Mesendoderm (in vitro differentiated cells): ENCODE data around the gene NOXA1.

Source experiments
- DNase-seq: peaks from one replicate; pipeline ENCODE4 v3.0.0; 2013
- H2AK5ac ChIP-seq: 2 replicates; pipeline ENCODE4 v1.6.1; 2013; ENCODE audit warnings: low read length, inconsistent platforms
- H2BK120ac ChIP-seq: 2 replicates; pipeline ENCODE4 v1.6.1; 2013; ENCODE audit warnings: low read depth, mild to moderate bottlenecking, low read length, moderate library complexity, mixed read lengths
- H2BK15ac ChIP-seq: replicated peaks from 2 replicates; pipeline ENCODE4 v1.6.1; 2013; ENCODE audit warnings: low read depth, mild to moderate bottlenecking, moderate library complexity
- H2BK5ac ChIP-seq: 2 replicates; pipeline ENCODE4 v1.6.1; 2013; ENCODE audit warnings: low read length, inconsistent platforms
- H3K18ac ChIP-seq: 2 replicates; pipeline ENCODE4 v1.6.1; 2013; ENCODE audit warnings: mild to moderate bottlenecking, low read length, mixed read lengths
- H3K23ac ChIP-seq: one replicate; pipeline ENCODE4 v1.6.1; 2013; ENCODE audit warnings: low read length
- H3K27ac ChIP-seq: 2 replicates; pipeline ENCODE4 v1.5.1; 2013; ENCODE audit warnings: low read depth, mild to moderate bottlenecking, inconsistent platforms, low read length, moderate library complexity
- H3K27me3 ChIP-seq: 2 replicates; pipeline ENCODE4 v1.6.1; 2013; ENCODE audit warnings: low read length, control low read depth, mild to moderate bottlenecking, inconsistent platforms; ENCODE audit not compliant: insufficient read depth, poor library complexity
- H3K36me3 ChIP-seq: 2 replicates; pipeline ENCODE4 v1.6.1; 2013; ENCODE audit warnings: low read length, inconsistent platforms; ENCODE audit not compliant: control insufficient read depth, insufficient read depth
- H3K4ac ChIP-seq: one replicate; pipeline ENCODE4 v1.6.1; 2013; ENCODE audit warnings: low read depth, mild to moderate bottlenecking, low read length, moderate library complexity
- H3K4me1 ChIP-seq: 2 replicates; pipeline ENCODE4 v1.6.1; 2013; ENCODE audit warnings: low read depth, low read length, inconsistent platforms; ENCODE audit not compliant: control insufficient read depth
- H3K4me2 ChIP-seq: 2 replicates; pipeline ENCODE4 v1.6.1; 2013; ENCODE audit warnings: low read length
- H3K4me3 ChIP-seq: 2 replicates; pipeline ENCODE4 v1.5.1; 2013; ENCODE audit warnings: mild to moderate bottlenecking, low read length
- H3K56ac ChIP-seq: one replicate; pipeline ENCODE4 v1.6.1; 2013; ENCODE audit warnings: low read length
- H3K79me1 ChIP-seq: 2 replicates; pipeline ENCODE4 v1.6.1; 2013; ENCODE audit warnings: low read length, inconsistent platforms
- H3K79me2 ChIP-seq: 2 replicates; pipeline ENCODE4 v1.6.1; 2013; ENCODE audit warnings: mild to moderate bottlenecking, low read length; ENCODE audit not compliant: control insufficient read depth, insufficient read depth
- H3K9ac ChIP-seq: 2 replicates; pipeline ENCODE4 v1.6.1; 2013; ENCODE audit warnings: low read length, inconsistent platforms
- H4K5ac ChIP-seq: one replicate; pipeline ENCODE4 v1.6.1; 2013; ENCODE audit warnings: low read length
- H4K8ac ChIP-seq: one replicate; pipeline ENCODE4 v1.6.1; 2013; ENCODE audit warnings: low read depth, mild to moderate bottlenecking, control low read depth, low read length, moderate library complexity
- WGBS: extraction: QIAGEN DNeasy Blood & Tissue Kit; methylation state at CpG from one replicate; pipeline ENCODE4 v1.1.7; 2013; ENCODE audit warnings: low lambda C conversion rate, missing lambda C conversion rate; ENCODE audit not compliant: insufficient coverage; ENCODE audit errors: extremely low coverage; 5-methylcytosine and 5-hydroxymethylcytosine counted together

The NOXA1 gene

GRCh38 chr9:137430723-137431415 is 7.7 kb downstream of the NOXA1 start:
- no peaks in the 10 kb centered on the region for H3K27me3 ChIP-seq
- H3K4me3 ChIP-seq: no peak overlapping the region
- H3K9ac ChIP-seq: no peak overlapping the region
- no peak overlapping the region for H4K8ac ChIP-seq
- no peak overlapping the region for H2BK15ac ChIP-seq
- H3K4ac ChIP-seq: no peak overlapping the region
- H3K23ac ChIP-seq: no peak overlapping the region
- no peaks in the 10 kb centered on the region for H3K36me3 ChIP-seq
- no peaks in the 10 kb centered on the region for H3K79me1 ChIP-seq
- H3K4me1 ChIP-seq: no peaks in the 10 kb centered on the region
- H2AK5ac ChIP-seq: no peak overlapping the region
- H3K56ac ChIP-seq: no peak overlapping the region
- no peaks in the 10 kb centered on the region for H3K79me2 ChIP-seq
- no peak overlapping the region for H3K18ac ChIP-seq
- WGBS: no CpG with 5 or more reads among the region's 27 CpGs
- no peak overlapping the region for H3K4me2 ChIP-seq
- no peak overlapping the region for H2BK5ac ChIP-seq
- no peak overlapping the region for H4K5ac ChIP-seq
- no peak overlapping the region for H3K27ac ChIP-seq
- H2BK120ac ChIP-seq: no peak overlapping the region
- no peak for DNase-seq

- Histone ChIP-seq H4K5ac (no peak overlapping the region), H3K4me1 (no peaks in the 10 kb centered on the region), H3K56ac (no peak overlapping the region), H3K27ac (no peak overlapping the region), H3K9ac (no peak overlapping the region), H3K4ac (no peak overlapping the region), H3K4me3 (no peak overlapping the region), H2BK120ac (no peak overlapping the region), H3K79me2 (no peaks in the 10 kb centered on the region), H3K79me1 (no peaks in the 10 kb centered on the region), H3K27me3 (no peaks in the 10 kb centered on the region), H3K4me2 (no peak overlapping the region), H3K18ac (no peak overlapping the region), H4K8ac (no peak overlapping the region), H2BK15ac (no peak overlapping the region), H2AK5ac (no peak overlapping the region), H2BK5ac (no peak overlapping the region), H3K36me3 (no peaks in the 10 kb centered on the region), H3K23ac (no peak overlapping the region)
- DNase-seq: no peak
- no CpG with 5 or more reads among the region's 21 CpGs for WGBS
Observed at GRCh38 chr9:137431416-137431931, 8.3 kb downstream of the NOXA1 start.

DNA sequence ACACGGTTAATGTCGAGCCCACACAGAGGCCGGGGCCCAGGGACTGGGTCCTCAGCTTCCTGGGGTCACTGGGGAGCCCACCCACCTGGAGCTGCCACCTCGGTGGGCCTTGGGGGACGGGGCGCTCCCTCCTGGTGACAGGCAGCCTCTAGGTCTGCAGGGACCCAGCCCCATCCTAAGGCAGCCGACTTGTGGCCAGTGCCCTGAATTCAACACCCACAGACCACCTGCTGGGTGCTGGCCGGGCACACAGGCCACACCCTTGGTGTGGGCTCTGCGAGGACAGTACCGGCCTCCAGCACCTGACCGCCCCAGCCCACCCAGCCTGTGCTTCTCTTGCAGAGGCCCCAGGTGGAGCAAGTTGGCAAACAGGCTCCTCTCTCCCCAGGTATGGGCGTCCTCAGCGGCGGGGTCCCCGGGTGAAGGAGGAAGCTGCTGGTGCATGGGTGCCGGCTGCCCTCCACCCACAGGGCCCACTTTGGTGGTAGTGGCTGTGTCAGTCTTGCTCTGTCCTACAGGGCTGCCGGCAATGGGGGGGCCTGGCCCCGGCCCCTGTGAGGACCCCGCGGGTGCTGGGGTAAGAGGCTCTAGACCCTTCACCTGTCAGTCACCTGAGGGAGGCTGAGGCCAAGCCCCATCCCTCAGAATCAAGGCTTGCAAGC is 9.6 kb downstream of the NOXA1 start:
- no peak overlapping the region for H3K4ac ChIP-seq
- H3K9ac ChIP-seq: no peak overlapping the region
- H2BK120ac ChIP-seq: no peak overlapping the region
- H2AK5ac ChIP-seq: no peak overlapping the region
- H3K4me1 ChIP-seq: no peaks in the 10 kb centered on the region
- H3K4me2 ChIP-seq: no peak overlapping the region
- H3K56ac ChIP-seq: no peak overlapping the region
- WGBS: no CpG with 5 or more reads among the region's 20 CpGs
- no peak overlapping the region for H4K5ac ChIP-seq
- H3K79me1 ChIP-seq: no peaks in the 10 kb centered on the region
- H3K36me3 ChIP-seq: no peaks in the 10 kb centered on the region
- no peak overlapping the region for H3K23ac ChIP-seq
- H3K18ac ChIP-seq: no peak overlapping the region
- no peaks in the 10 kb centered on the region for H3K79me2 ChIP-seq
- H3K27ac ChIP-seq: no peak overlapping the region
- no peaks in the 10 kb centered on the region for H3K27me3 ChIP-seq
- H2BK15ac ChIP-seq: no peak overlapping the region
- H3K4me3 ChIP-seq: no peak overlapping the region
- no peak for DNase-seq
- no peak overlapping the region for H2BK5ac ChIP-seq
- H4K8ac ChIP-seq: no peak overlapping the region

- no peak overlapping the region for H2AK5ac ChIP-seq
- H3K79me2 ChIP-seq: no peaks in the 10 kb centered on the region
- no peaks in the 10 kb centered on the region for H3K79me1 ChIP-seq
- no peaks in the 10 kb centered on the region for H3K27me3 ChIP-seq
- H2BK120ac ChIP-seq: no peak overlapping the region
- no peak overlapping the region for H3K18ac ChIP-seq
- no peak overlapping the region for H3K56ac ChIP-seq
- H4K5ac ChIP-seq: no peak overlapping the region
- H3K27ac ChIP-seq: no peak overlapping the region
- no peak for DNase-seq
- H3K4ac ChIP-seq: no peak overlapping the region
- no peak overlapping the region for H3K23ac ChIP-seq
- no CpG with 5 or more reads among the region's 19 CpGs for WGBS
- no peak overlapping the region for H4K8ac ChIP-seq
- H3K4me3 ChIP-seq: no peak overlapping the region
- no peak overlapping the region for H3K9ac ChIP-seq
- no peak overlapping the region for H2BK15ac ChIP-seq
- H3K4me2 ChIP-seq: no peak overlapping the region
- H3K4me1 ChIP-seq: no peaks in the 10 kb centered on the region
- H3K36me3 ChIP-seq: no peaks in the 10 kb centered on the region
- no peak overlapping the region for H2BK5ac ChIP-seq
Observed at GRCh38 chr9:137433349-137433915, 10.2 kb downstream of the NOXA1 start.

GRCh38 chr9:137433916-137434431 is 10.8 kb downstream of the NOXA1 start:
- no peaks in the 10 kb centered on the region for H3K79me1 ChIP-seq
- H3K36me3 ChIP-seq: no peaks in the 10 kb centered on the region
- no peaks in the 10 kb centered on the region for H3K4me1 ChIP-seq
- no peak overlapping the region for H2BK15ac ChIP-seq
- H3K9ac ChIP-seq: no peak overlapping the region
- no peak overlapping the region for H3K4me3 ChIP-seq
- no peak overlapping the region for H2BK5ac ChIP-seq
- no peak overlapping the region for H3K23ac ChIP-seq
- no peak overlapping the region for H3K4me2 ChIP-seq
- H2BK120ac ChIP-seq: no peak overlapping the region
- H3K27ac ChIP-seq: no peak overlapping the region
- H4K8ac ChIP-seq: no peak overlapping the region
- no peak overlapping the region for H3K4ac ChIP-seq
- H3K27me3 ChIP-seq: no peaks in the 10 kb centered on the region
- no peak overlapping the region for H3K18ac ChIP-seq
- DNase-seq: no peak
- H3K79me2 ChIP-seq: no peaks in the 10 kb centered on the region
- H2AK5ac ChIP-seq: no peak overlapping the region
- WGBS: no CpG with 5 or more reads among the region's 26 CpGs
- no peak overlapping the region for H3K56ac ChIP-seq
- no peak overlapping the region for H4K5ac ChIP-seq
